GM18508 (cell line): ENCODE data around the gene MAN2A1.

Source experiments
- ATAC-seq: cut with Tn5 transposase; IDR thresholded peaks from one replicate; pipeline ENCODE4 v1.9.1; 2021; ENCODE audit warnings: moderate number of reproducible peaks; ENCODE audit not compliant: insufficient read depth, unreplicated experiment

The MAN2A1 gene

GRCh38 chr5:109898269-109899162 lies 208.8 kb downstream of the MAN2A1 start:
- no peak for ATAC-seq

- no peak for ATAC-seq
Observed at GRCh38 chr5:109899163-109899535, 209.4 kb downstream of the MAN2A1 start.

- no peak for ATAC-seq
Observed at GRCh38 chr5:109900461-109900860, 210.7 kb downstream of the MAN2A1 start.

GRCh38 chr5:109900911-109901627 lies 211.3 kb downstream of the MAN2A1 start:
- no peak for ATAC-seq

- ATAC-seq: no peak
Observed at GRCh38 chr5:109901628-109901981, 211.9 kb downstream of the MAN2A1 start.

GRCh38 chr5:109903061-109903460 lies 213.3 kb downstream of the MAN2A1 start:
- ATAC-seq: no peak

GRCh38 chr5:109905906-109906305 lies 216.2 kb downstream of the MAN2A1 start:
- no peak for ATAC-seq

GRCh38 chr5:109907189-109907588 lies 217.5 kb downstream of the MAN2A1 start:
- ATAC-seq: no peak

- ATAC-seq: no peak
Observed at GRCh38 chr5:109907731-109908130, 218.0 kb downstream of the MAN2A1 start.

- no peak for ATAC-seq
Observed at GRCh38 chr5:109908366-109908765, 218.6 kb downstream of the MAN2A1 start.

- ATAC-seq: no peak
Observed at GRCh38 chr5:109910874-109911273, 221.1 kb downstream of the MAN2A1 start.

GRCh38 chr5:109911731-109912130 lies 222.0 kb downstream of the MAN2A1 start:
- no peak for ATAC-seq

GRCh38 chr5:109914906-109915305 lies 225.2 kb downstream of the MAN2A1 start:
- ATAC-seq: no peak

- no peak for ATAC-seq
Observed at GRCh38 chr5:109916481-109917153, 226.9 kb downstream of the MAN2A1 start.
